Activated T-cell treated with anti-CD3 and anti-CD28 coated beads, Interleukin-2, amount 50 U/mL, for 24 hours (primary cell): ENCODE results near the gene ABHD17A.

Source experiments
- DNase-seq: peaks from one replicate; pipeline ENCODE4 v3.0.0-alpha.2; 2020
- H3K27ac Mint-ChIP-seq: 2 replicates; pipeline ENCODE4 v1.8.0; 2020; ENCODE audit warnings: mild to moderate bottlenecking, mixed read lengths
- H3K27me3 Mint-ChIP-seq: 2 replicates; pipeline ENCODE4 v1.8.0; 2020; ENCODE audit warnings: mixed read lengths
- H3K36me3 Mint-ChIP-seq: 2 replicates; pipeline ENCODE4 v1.8.0; 2020; ENCODE audit warnings: low read depth, mixed read lengths
- H3K4me1 Mint-ChIP-seq: 2 replicates; pipeline ENCODE4 v1.8.0; 2020; ENCODE audit warnings: low read depth, mixed read lengths
- H3K4me3 Mint-ChIP-seq: 2 replicates; pipeline ENCODE4 v1.8.0; 2020; ENCODE audit warnings: mild to moderate bottlenecking, moderate library complexity, mixed read lengths
- H3K9me3 Mint-ChIP-seq: 2 replicates; pipeline ENCODE4 v1.8.0; 2020; ENCODE audit warnings: mixed read lengths

ABHD17A gene

DNA sequence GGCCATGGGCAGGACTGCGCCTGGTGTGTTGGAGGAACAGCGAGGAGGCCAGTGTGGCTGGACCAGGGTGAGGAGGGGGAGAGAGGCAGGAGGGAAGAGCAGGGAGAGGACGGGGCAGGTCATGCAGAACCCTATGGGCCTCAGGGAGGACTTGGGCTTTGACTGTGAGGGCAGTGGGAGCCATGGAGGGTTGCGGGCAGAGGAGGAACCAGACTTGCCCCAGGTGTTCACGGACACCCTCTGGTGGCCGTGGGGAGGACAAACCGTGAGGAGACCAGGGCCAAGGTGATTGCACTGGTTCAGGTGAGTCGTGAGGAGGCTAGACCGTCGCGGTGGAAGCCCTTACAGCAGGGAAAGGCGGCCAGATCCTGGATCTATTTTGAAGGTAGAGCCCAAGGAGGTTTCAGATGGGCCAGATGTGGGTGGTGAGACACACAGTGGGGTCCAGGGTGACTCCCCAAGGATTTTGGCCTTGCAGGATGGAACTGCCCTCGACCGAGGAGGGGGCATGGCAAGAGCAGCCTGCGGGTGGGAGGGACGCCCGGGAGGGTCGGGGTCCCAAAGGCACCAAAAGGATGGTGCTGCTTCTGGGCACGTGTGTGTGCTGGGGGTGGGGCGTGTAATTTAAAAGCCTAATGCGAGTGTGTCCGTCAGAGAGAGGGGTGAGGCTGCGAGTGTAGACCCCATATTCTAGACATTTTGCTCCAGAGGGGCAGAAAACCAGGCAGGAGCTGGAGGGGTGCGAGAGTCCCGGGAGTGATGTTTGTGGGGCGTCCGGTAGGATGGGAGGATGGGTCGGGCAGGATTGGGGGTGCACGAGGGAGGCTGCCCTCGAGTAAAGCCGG lies 34.3 kb downstream of the ABHD17A start:
- no peak for DNase-seq
- no peak overlapping the region for H3K4me3 Mint-ChIP-seq
- no peaks in the 10 kb centered on the region for H3K9me3 Mint-ChIP-seq
- peaks cover 69% of the 10 kb centered on the region for H3K4me1 Mint-ChIP-seq
- H3K36me3 Mint-ChIP-seq = peaks cover 46% of the 10 kb centered on the region
- no peaks in the 10 kb centered on the region for H3K27me3 Mint-ChIP-seq
- peak overlapping the region; percentile 82 for H3K27ac Mint-ChIP-seq

DNA sequence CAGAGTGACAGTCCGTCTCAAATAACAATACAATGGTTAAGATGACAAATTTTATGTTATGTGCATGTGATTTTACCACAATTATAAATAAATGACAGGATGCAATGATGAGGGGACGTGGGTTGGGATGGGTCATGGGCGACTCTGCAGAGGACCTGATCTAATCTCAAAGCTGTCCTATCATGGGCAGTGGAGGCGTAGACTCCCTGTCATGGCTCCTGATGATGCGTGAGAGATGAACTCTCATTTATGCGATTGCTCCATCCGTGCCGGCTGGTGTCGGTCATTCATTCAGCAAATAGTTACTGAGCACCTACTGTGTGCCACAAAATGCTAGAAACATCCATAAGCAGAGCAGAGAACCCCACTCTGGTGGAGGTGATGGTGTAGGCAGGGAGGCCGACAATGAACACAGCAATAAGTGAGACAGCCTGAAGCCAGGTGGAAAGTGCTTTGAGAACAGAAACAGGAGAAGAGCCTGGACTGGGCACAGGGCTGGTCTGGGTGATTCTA lies 35.4 kb downstream of the ABHD17A start:
- Mint-ChIP-seq H3K4me1 (peaks cover 68% of the 10 kb centered on the region), H3K4me3 (no peak overlapping the region), H3K9me3 (no peaks in the 10 kb centered on the region), H3K36me3 (peaks cover 51% of the 10 kb centered on the region), H3K27ac (peak overlapping the region; percentile 94), H3K27me3 (no peaks in the 10 kb centered on the region)
- no peak for DNase-seq

DNA sequence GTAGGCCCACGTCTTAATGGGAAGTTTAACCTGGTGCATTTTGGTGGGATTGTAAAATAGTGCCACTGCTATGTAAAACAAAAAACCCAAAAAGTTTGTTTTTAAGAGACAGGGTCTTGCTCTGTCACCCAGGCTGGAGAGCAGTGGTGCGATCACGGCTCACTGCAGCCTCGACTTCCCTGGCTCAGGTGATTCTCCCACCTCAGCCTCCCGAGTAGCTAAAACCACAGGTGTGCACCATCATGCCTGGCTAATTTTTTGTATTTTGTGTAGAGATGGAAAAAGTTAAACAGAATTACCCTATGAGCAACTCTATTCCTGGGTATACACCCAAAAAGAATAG lies 36.2 kb downstream of the ABHD17A start:
- Mint-ChIP-seq H3K9me3 (no peaks in the 10 kb centered on the region), H3K36me3 (peaks cover 54% of the 10 kb centered on the region), H3K27me3 (no peaks in the 10 kb centered on the region), H3K27ac (peak overlapping the region; percentile 94), H3K4me3 (peak overlapping the region; percentile 73), H3K4me1 (peaks cover 70% of the 10 kb centered on the region)
- DNase-seq = no peak

DNA sequence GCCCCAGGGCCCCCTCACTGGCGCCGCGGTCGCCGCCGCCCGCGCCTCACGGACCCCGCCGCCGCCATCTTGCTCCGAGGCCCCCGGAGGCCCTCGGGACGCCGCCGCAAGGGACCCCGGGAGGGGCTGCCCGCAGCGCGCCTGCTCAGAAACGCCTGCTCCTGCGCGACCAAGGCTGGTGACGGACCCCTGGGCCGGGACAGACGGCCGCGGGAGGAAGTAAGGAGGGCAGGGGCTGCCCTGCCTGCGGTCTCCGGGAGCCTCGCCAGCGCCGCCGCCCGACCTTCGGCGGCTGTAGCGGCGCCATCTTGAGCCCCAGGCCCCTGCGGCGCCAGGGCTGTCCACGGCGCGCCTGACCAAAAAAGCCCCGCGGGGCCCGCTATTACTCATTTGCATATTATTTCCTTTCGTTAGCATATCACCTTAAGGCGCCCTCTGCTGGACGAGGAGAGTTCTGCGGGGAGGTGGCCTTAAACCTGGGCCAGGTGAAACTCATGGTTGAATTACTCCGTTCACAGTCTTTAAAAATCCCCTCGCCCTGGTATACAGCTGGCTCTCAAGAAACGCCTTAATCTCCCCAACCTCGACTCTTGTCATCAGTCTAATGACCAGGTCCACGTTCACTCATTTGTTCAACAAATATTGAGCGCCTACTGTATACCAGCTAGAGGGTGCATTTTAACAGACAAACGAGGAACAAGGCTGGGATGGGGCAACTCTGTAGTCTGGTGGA lies 36.7 kb downstream of the ABHD17A start, which contains the start of gene REXO1:
Gene REXO1 (minus strand): TSS at position 85 of the 733 bp plus-strand sequence. CDS start 125 bp downstream, outside the sequence.
- Mint-ChIP-seq H3K36me3 (peaks cover 58% of the 10 kb centered on the region), H3K4me1 (peaks cover 74% of the 10 kb centered on the region), H3K27ac (peak within 1 kb of the TSS; percentile 95)

DNA sequence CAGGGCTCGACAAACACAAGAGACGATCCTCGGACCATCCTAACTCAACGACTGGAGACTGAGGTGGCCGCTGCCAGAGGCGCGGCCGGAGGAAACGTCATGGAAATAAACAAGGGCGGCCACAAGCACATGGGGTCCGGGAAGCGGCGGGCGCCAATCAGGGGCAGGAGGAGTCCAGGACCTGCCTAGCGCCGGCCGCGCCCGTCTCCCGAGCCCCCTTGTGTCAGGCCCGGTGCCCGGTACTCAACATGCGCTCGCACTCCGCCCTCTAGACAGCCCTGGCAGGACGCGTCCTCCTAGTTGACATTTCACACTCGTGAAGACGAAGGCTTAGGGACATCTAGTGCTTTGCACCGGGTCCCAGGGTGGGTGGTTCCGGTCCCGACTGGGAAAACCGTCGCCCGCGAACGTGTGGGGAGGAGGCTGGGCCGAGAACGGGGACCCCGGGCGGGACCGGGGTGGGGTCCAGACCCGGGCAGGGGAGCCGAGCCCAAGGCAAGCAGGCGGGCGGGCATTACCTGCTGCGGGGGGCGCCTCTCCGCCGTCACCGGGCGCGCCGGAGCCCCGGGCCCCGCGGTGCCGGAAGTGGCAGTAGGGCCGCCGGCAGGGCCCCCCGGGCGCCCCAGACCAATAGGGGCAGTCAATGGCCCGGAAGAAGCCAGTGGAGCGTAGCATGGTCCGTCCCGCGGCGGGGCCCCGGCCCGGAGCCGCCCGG lies 37.5 kb downstream of the ABHD17A start:
- peak overlapping the region; percentile 95 for H3K27ac Mint-ChIP-seq
- H3K4me3 Mint-ChIP-seq = peak overlapping the region; percentile 94
- peaks cover 55% of the 10 kb centered on the region for H3K36me3 Mint-ChIP-seq
- H3K9me3 Mint-ChIP-seq = no peaks in the 10 kb centered on the region
- peak; percentile 62 for DNase-seq
- H3K27me3 Mint-ChIP-seq = no peaks in the 10 kb centered on the region
- peaks cover 70% of the 10 kb centered on the region for H3K4me1 Mint-ChIP-seq

More for the DNA sequence above, 36.7 kb downstream of the ABHD17A start, which contains the start of gene REXO1:
- Mint-ChIP-seq H3K9me3 (no peaks in the 10 kb centered on the region), H3K27me3 (no peaks in the 10 kb centered on the region), H3K4me3 (peak within 1 kb of the TSS; percentile 94)
- peak; percentile 99 for DNase-seq

DNA sequence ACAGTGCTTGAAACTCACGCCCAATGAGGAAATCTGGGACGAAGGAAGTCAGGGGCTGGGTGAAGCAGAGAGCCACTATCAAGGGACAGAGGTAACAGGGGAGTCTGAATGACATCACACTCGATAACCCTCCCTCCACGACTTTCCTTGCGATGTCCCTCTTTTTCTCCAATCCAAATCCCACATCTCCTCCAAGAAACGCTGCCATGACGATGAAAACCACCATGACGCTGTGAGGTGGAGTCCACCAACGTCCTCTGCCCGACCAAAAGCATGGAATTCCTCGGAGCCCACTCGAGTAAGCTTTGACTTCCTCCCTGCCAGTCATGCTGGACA lies 38.0 kb downstream of the ABHD17A start:
- Mint-ChIP-seq H3K4me3 (peak overlapping the region; percentile 94), H3K27ac (peak overlapping the region; percentile 95), H3K9me3 (no peaks in the 10 kb centered on the region), H3K36me3 (peaks cover 57% of the 10 kb centered on the region), H3K4me1 (peaks cover 70% of the 10 kb centered on the region), H3K27me3 (no peaks in the 10 kb centered on the region)
- no peak for DNase-seq

DNA sequence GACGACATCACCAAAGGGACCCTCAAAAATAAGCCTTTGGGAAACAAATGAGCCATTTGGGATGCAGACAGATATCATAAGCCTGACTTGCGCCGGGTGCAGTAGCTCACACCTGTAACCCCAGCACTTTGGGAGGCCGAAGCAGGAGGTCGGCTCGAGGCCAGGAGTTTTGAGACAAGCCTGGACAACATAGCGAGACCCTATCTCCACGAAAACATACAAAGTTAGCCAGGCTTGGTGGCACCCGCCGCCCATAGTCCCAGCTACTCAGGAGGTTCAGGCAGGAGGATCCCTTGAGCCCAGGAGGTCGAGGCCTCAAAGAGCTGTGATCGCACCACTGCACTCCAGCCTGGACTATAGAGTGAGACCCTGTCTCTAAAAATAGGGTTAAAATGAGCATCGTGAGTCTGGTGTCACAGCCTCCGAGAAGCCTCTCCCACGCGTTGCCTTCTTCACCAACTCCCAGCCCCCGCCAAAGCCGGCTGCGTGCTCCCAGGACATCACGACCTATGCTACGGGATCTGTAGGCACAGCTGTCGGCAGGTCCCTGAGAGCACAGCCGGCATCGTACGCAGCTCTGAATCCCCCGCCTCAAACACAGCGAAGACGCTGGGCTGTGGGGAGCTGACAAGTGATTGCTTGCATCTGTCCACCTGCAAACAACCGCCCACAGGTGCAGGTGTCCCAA lies 38.6 kb downstream of the ABHD17A start:
- H3K27ac Mint-ChIP-seq = peak overlapping the region; percentile 95
- no peak for DNase-seq
- H3K9me3 Mint-ChIP-seq = no peaks in the 10 kb centered on the region
- H3K4me3 Mint-ChIP-seq = peak overlapping the region; percentile 94
- peaks cover 73% of the 10 kb centered on the region for H3K4me1 Mint-ChIP-seq
- H3K36me3 Mint-ChIP-seq = peaks cover 59% of the 10 kb centered on the region
- H3K27me3 Mint-ChIP-seq = no peaks in the 10 kb centered on the region

DNA sequence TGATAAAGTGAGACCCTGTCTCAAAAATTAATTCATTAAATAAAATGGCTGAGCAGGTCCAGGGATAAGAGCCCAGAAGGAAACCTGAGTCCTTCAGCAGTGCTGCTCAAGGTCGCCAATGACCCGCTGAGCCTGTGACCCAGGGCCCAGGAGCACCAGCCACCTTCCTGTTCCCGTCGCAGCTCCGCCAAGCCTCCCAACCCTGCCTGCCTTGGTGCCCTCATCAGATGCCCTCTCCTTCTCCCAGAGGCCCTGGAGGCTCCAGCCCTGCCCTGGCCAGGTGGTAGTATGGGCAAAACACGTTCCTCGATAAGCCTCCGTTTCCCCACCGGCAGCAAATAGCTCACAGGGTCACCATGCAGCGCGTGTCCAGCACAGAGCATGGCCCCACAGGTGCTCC lies 39.7 kb downstream of the ABHD17A start:
- H3K4me3 Mint-ChIP-seq = peak overlapping the region; percentile 94
- no peaks in the 10 kb centered on the region for H3K27me3 Mint-ChIP-seq
- peaks cover 55% of the 10 kb centered on the region for H3K36me3 Mint-ChIP-seq
- no peaks in the 10 kb centered on the region for H3K9me3 Mint-ChIP-seq
- peak overlapping the region; percentile 95 for H3K27ac Mint-ChIP-seq
- DNase-seq = no peak
- peaks cover 73% of the 10 kb centered on the region for H3K4me1 Mint-ChIP-seq

DNA sequence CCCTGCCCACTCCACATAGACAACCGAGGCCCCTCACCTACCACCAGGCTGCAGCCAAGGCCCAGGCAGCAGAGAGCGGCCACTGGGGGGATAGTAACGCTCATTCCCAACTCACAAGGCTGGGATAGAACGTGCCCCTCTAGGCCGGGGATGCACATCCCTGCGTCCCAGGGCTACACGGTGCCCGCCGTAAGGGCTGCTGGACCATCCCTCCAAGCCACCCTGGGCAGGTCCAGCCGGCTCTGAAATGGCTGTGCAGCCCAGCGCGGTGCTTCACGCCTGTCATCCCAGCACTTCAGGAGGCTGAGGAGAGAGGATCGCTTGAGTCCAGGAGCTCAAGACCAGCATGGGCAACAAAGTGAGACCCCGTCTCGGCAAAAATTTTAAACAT lies 40.2 kb downstream of the ABHD17A start:
- peak overlapping the region; percentile 66 for H3K27ac Mint-ChIP-seq
- H3K4me3 Mint-ChIP-seq = no peak overlapping the region
- DNase-seq = no peak
- no peaks in the 10 kb centered on the region for H3K27me3 Mint-ChIP-seq
- peaks cover 75% of the 10 kb centered on the region for H3K4me1 Mint-ChIP-seq
- H3K36me3 Mint-ChIP-seq = peaks cover 56% of the 10 kb centered on the region
- H3K9me3 Mint-ChIP-seq = no peaks in the 10 kb centered on the region

DNA sequence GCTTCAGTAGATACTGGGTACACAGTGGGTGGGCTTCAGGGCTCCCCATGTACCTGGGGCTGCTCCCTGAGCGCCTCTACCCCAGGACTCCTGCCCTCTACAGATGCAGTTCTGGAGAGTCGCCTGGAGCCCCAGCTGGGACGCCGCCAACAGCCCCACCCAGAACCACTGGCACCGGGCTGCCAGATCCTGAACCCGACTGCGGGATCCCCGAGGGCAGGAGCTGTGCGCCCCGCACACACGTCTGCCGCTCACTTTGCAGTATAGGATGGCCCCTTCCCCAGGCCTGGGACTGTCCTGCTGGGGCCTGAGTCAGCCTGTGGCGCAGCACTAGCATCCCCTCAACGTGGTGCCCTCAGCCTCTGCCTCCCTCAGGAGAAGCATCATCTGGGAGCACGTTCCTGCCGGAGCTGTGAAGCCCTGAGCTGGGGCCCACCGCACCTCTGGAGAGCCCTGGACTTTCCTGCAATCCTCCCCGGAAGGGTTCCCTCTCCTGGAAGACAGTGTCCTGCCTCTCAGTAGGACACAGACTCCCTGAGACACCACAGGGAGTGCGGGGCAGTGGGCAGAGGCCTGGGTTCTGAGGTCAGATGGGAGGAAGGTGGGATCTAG lies 40.7 kb downstream of the ABHD17A start:
- Mint-ChIP-seq H3K4me3 (no peak overlapping the region), H3K4me1 (peaks cover 75% of the 10 kb centered on the region)

DNA sequence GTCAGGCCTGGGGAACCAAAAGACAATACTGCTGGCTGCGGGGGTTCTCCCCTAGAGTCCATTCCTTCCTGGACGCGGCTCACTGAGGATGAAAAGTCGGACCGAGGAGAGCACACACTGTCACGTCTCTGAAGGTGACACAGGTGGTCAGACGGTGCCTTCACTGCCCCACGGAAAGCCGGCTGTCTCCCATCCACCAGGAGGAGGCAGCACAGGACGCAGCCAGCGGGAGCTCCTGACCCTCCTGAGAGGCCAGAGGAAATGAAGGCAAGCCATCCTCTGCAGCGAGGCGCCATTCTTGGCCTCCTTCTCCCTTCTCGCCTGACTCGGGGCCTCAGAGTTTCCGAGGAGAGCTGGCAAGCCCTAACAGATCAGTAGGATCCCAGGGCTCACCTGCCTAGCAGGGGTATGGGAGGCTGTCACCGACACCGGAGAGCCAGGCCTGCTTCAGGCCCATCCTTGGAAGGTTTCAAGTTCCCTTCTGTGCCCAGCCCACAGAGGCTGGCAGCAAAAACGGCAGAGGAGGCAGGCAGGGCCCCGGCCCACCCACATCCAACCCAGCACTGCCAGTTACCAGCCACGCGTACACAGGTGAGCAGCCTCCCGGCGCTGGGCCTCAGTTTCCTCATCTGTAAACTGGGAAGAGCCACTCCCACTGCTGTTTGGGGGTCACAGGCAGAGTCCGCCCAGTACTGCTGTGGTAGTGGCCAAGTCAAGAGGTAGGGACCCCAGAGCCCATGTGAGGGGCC lies 41.5 kb downstream of the ABHD17A start:
- Mint-ChIP-seq H3K27ac (peak overlapping the region; percentile 55), H3K36me3 (peaks cover 60% of the 10 kb centered on the region), H3K27me3 (no peaks in the 10 kb centered on the region), H3K4me3 (no peak overlapping the region), H3K4me1 (peaks cover 69% of the 10 kb centered on the region), H3K9me3 (no peaks in the 10 kb centered on the region)
- DNase-seq = no peak

More for the DNA sequence above, 40.7 kb downstream of the ABHD17A start:
- peaks cover 58% of the 10 kb centered on the region for H3K36me3 Mint-ChIP-seq
- H3K27me3 Mint-ChIP-seq = no peaks in the 10 kb centered on the region
- H3K27ac Mint-ChIP-seq = peak overlapping the region; percentile 66
- no peaks in the 10 kb centered on the region for H3K9me3 Mint-ChIP-seq
- no peak for DNase-seq

DNA sequence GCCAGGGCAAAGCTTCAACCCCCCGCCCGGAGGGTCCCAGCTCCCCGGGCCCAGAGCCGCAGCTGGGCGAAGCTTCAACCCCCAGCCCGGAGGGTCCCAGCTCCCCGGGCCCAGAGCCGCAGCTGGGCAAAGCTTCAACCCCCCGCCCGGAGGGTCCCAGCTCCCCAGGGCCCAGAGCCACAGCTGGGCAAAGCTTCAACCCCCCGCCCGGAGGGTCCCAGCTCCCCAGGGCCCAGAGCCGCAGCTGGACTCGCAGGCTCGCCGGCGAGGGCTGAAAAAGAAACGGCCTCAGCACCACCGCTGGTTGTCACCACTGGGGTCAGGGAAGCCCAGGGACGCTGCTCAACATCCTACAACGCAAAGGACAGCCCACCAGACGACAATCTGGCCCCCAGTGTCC lies 42.2 kb downstream of the ABHD17A start:
- Mint-ChIP-seq H3K4me1 (peaks cover 68% of the 10 kb centered on the region), H3K4me3 (no peak overlapping the region), H3K36me3 (peaks cover 64% of the 10 kb centered on the region), H3K27me3 (no peaks in the 10 kb centered on the region), H3K9me3 (no peaks in the 10 kb centered on the region), H3K27ac (no peak overlapping the region)
- no peak for DNase-seq

DNA sequence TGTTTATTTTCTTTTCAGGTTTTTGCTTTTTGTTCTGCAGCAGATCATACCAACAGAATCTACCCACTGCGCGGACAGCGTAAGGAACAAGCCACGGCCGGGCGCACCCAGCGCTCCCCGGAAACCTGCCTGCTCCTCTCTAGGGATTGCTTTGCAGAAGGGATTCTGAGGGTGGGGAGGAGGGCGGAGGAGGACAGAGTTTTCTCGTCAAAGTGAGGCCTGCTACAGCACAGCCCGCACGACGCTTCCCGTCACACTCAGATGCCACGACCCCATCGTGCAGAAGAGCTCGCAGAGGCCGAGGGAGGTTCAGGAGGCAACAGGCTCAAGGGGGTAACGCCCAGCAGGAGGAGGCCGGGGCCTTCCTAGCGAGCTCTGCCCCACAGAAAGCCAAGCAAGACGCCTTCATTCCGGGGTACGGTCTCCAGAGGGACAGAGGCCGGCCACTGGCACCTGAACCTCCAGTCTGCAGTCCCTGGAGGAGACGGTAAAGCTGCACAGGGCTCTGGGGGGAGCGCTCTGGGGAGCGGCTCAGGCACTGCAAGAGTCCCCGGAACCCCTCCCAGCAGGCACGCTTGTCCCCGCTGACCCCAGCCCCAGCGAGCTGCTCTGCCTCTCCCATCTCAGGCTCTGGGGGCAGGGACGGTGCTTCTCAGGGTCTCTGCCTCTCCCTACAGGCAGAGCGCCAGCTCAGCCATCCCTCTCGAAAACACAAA lies 43.9 kb downstream of the ABHD17A start:
- DNase-seq = no peak
- no peaks in the 10 kb centered on the region for H3K9me3 Mint-ChIP-seq

More for the DNA sequence above, 43.9 kb downstream of the ABHD17A start:
- peaks cover 63% of the 10 kb centered on the region for H3K4me1 Mint-ChIP-seq
- H3K27me3 Mint-ChIP-seq = no peaks in the 10 kb centered on the region
- peaks cover 57% of the 10 kb centered on the region for H3K36me3 Mint-ChIP-seq
- peak overlapping the region; percentile 68 for H3K27ac Mint-ChIP-seq
- H3K4me3 Mint-ChIP-seq = no peak overlapping the region
